IMR-90 (cell line): Measurements from ENCODE around the gene RPS6KA2. TPM values are rescaled to one million over a fixed set of nuclear protein-coding genes. Genes with fewer than 3 reads are reported as not detected.

ENCODE experiments used
- ATAC-seq: fragments of 200-7000 bp; cut with Tn5 transposase; 2 replicates; pipeline ENCODE4 v1.9.1; 2020; ENCODE audit warnings: low read depth, mild to moderate bottlenecking, moderate library complexity
- BruUV-seq: library from RNA; stranded (reverse); fragments of 400-500 nt; replicated peaks from 2 replicates; lab custom pipeline; 2021; lab: Mats Ljungman, UMichigan
- CTCF ChIA-PET: fragments of 300-600 bp; formaldehyde crosslinking; extraction: SDS; loops from one replicate; lab custom pipeline; 2021; ENCODE audit warnings: antibody characterized with exemption; lab: Yijun Ruan, JAX
- POLR2A ChIA-PET: fragments of 300-600 bp; sonication (Branson Sonifier 250); formaldehyde crosslinking; loops from one replicate; lab custom pipeline; 2022; ENCODE audit warnings: antibody characterized with exemption; ENCODE audit not compliant: unreplicated experiment; lab: Charles Lee
- DNase-seq: peaks from one replicate; pipeline ENCODE4 v3.0.0; 2013
- H2AFZ ChIP-seq: replicated peaks from 2 replicates; pipeline ENCODE3; 2013; ENCODE audit warnings: low read length, mild to moderate bottlenecking; ENCODE audit not compliant: poor library complexity
- H2AK5ac ChIP-seq: 2 replicates; pipeline ENCODE4 v1.6.1; 2013; ENCODE audit warnings: low read depth, low read length, inconsistent platforms
- H2AK9ac ChIP-seq: replicated peaks from 2 replicates; pipeline ENCODE3; 2013; ENCODE audit warnings: mild to moderate bottlenecking, low read depth, low read length, moderate library complexity; ENCODE audit not compliant: poor library complexity
- H2BK120ac ChIP-seq: 2 replicates; pipeline ENCODE4 v1.6.1; 2013; ENCODE audit warnings: low read depth, low read length, inconsistent platforms
- H2BK15ac ChIP-seq: 3 replicates; pipeline ENCODE4 v1.6.1; 2013; ENCODE audit warnings: low read depth, low read length, inconsistent platforms
- H2BK20ac ChIP-seq: 2 replicates; pipeline ENCODE4 v1.6.1; 2013; ENCODE audit warnings: low read depth, mild to moderate bottlenecking, inconsistent platforms, low read length, moderate library complexity
- H2BK5ac ChIP-seq: 2 replicates; pipeline ENCODE4 v1.6.1; 2013; ENCODE audit warnings: mild to moderate bottlenecking, low read depth, low read length, inconsistent platforms; ENCODE audit not compliant: poor library complexity, severe bottlenecking
- H3K14ac ChIP-seq: replicated peaks from 2 replicates; pipeline ENCODE4 v1.6.1; 2013; ENCODE audit warnings: low read depth, low read length, inconsistent platforms
- H3K18ac ChIP-seq: 2 replicates; pipeline ENCODE4 v1.6.1; 2013; ENCODE audit warnings: low read depth, low read length, control low read depth
- H3K23ac ChIP-seq: 2 replicates; pipeline ENCODE4 v1.6.1; 2013; ENCODE audit warnings: low read depth, low read length, inconsistent platforms
- H3K27ac ChIP-seq: 2 replicates; pipeline ENCODE4 v1.5.1; 2013; ENCODE audit warnings: mild to moderate bottlenecking, control low read depth, low read length; ENCODE audit not compliant: insufficient read depth
- H3K27me3 ChIP-seq: 2 replicates; pipeline ENCODE4 v1.6.1; 2013; ENCODE audit warnings: low read length; ENCODE audit not compliant: control insufficient read depth, insufficient read depth
- H3K36me3 ChIP-seq: 2 replicates; pipeline ENCODE4 v1.6.1; 2013; ENCODE audit warnings: low read length, mixed read lengths; ENCODE audit not compliant: control insufficient read depth, insufficient read depth
- H3K4ac ChIP-seq: 2 replicates; pipeline ENCODE4 v1.6.1; 2013; ENCODE audit warnings: low read depth, low read length, inconsistent platforms
- H3K4me1 ChIP-seq: 2 replicates; pipeline ENCODE4 v1.6.1; 2013; ENCODE audit warnings: low read length, mixed read lengths; ENCODE audit not compliant: control insufficient read depth, insufficient read depth
- H3K4me2 ChIP-seq: 2 replicates; pipeline ENCODE4 v1.6.1; 2013; ENCODE audit warnings: low read depth, mild to moderate bottlenecking, control low read depth, low read length, moderate library complexity
- H3K4me3 ChIP-seq: 2 replicates; pipeline ENCODE4 v1.5.1; 2013; ENCODE audit warnings: low read depth, mild to moderate bottlenecking, control low read depth, low read length, moderate library complexity; ENCODE audit not compliant: insufficient read depth
- H3K56ac ChIP-seq: 2 replicates; pipeline ENCODE4 v1.6.1; 2013; ENCODE audit warnings: low read length, inconsistent platforms; ENCODE audit not compliant: insufficient read depth; ENCODE audit errors: extremely low read depth
- H3K79me1 ChIP-seq, 2 experiments: 2 replicates each; pipeline ENCODE4 v1.6.1; 2013; ENCODE audit warnings: low read length in 2 of 2, inconsistent platforms in 1 of 2, low read depth in 1 of 2
- H3K9ac ChIP-seq: 2 replicates; pipeline ENCODE4 v1.6.1; 2013; ENCODE audit warnings: low read depth, low read length, control low read depth
- H3K9me1 ChIP-seq: 2 replicates; pipeline ENCODE4 v1.6.1; 2013; ENCODE audit warnings: low read length, inconsistent platforms; ENCODE audit not compliant: insufficient read depth
- H3K9me3 ChIP-seq: 2 replicates; pipeline ENCODE4 v1.6.1; 2013; ENCODE audit warnings: low read length; ENCODE audit not compliant: control insufficient read depth, insufficient read depth
- H4K20me1 ChIP-seq: 2 replicates; pipeline ENCODE4 v1.6.1; 2013; ENCODE audit warnings: low read length, inconsistent platforms; ENCODE audit not compliant: insufficient read depth
- H4K5ac ChIP-seq: 2 replicates; pipeline ENCODE4 v1.6.1; 2013; ENCODE audit warnings: mild to moderate bottlenecking, low read depth, low read length, control low read depth
- H4K8ac ChIP-seq, 2 experiments: 2 replicates each; pipeline ENCODE4 v1.6.1; 2013; ENCODE audit warnings: low read depth in 2 of 2, low read length in 2 of 2, control low read depth in 1 of 2, inconsistent platforms in 1 of 2
- H4K91ac ChIP-seq: 2 replicates; pipeline ENCODE4 v1.6.1; 2013; ENCODE audit warnings: low read depth, low read length, inconsistent platforms; ENCODE audit not compliant: insufficient read depth
- RCOR1 ChIP-seq: IDR thresholded peaks from 2 replicates; pipeline ENCODE4 v1.6.1; 2012; ENCODE audit warnings: mild to moderate bottlenecking, low read length, improper control_type of control experiment; ENCODE audit not compliant: insufficient replicate concordance
- SMC3 ChIP-seq: fragments of 150-350 bp; IDR thresholded peaks from 2 replicates; pipeline ENCODE4 v1.6.1; 2016; ENCODE audit warnings: low read depth, mild to moderate bottlenecking, antibody characterized with exemption, low read length, moderate library complexity
- WGBS, 2 experiments: methylation state at CpG; one replicate each; pipeline versions ENCODE4 v1.1.5 to v1.1.7; 2013; ENCODE audit warnings: missing lambda C conversion rate in 2 of 2; ENCODE audit not compliant: insufficient read length in 1 of 2; ENCODE audit errors: extremely low coverage in 2 of 2; 5-methylcytosine and 5-hydroxymethylcytosine counted together
- dilution Hi-C: fragments of 300-500 bp; cut with HindIII; formaldehyde crosslinking; loops from one replicate; pipeline ENCODE4 v1.14.3; 2018; ENCODE audit warnings: low sequenced_read_pairs; ENCODE audit not compliant: unreplicated experiment
- in situ Hi-C: fragments of 300-500 bp; cut with MboI; formaldehyde crosslinking; loops from 3 replicates; pipeline ENCODE4 v1.14.3; 2019; ENCODE audit warnings: low sequenced_read_pairs, inconsistent platforms, mixed read lengths
- intact Hi-C: fragments of 100-400 bp; cut with micrococcal nuclease; formaldehyde crosslinking; loops from 2 replicates; pipeline ENCODE4 v1.10.0; 2022
- polyA plus RNA-seq, 3 experiments: library from polyadenylated mRNA; depleted of rRNA; stranded (reverse); fragments of >200 nt; gene quantifications; 2 replicates each; pipeline ENCODE4 v1.2.3, GENCODE V29; 2012; ENCODE audit warnings: low replicate concordance in 1 of 3
- total RNA-seq: library from RNA; depleted of rRNA; stranded (reverse); fragments of >200 nt; gene quantifications from 2 replicates; pipeline ENCODE4 v1.2.3, GENCODE V29; 2012

Gene RPS6KA2
- total and polyA plus RNA-seq, 2 of the 4 experiments (the other 2 are of a cell fraction) = 26.9 to 31.3 TPM

- TF ChIP-seq SMC3 (no peak), RCOR1 (no peak)
- no peaks in the 10 kb centered on the region for H3K9me3 ChIP-seq
- H2BK20ac ChIP-seq = no peak overlapping the region
- no peak overlapping the region for H3K4me2 ChIP-seq
- intact Hi-C loops (no loop called here), dilution Hi-C loops (no loop called here), in situ Hi-C loops (no loop called here)
- DNase-seq (no peak), ATAC-seq (no peak)
- peaks cover 17% of the 10 kb centered on the region; the same call in 1 of the 2 replicates for H4K20me1 ChIP-seq
- POLR2A ChIA-PET = no interaction called here
- no peak overlapping the region for H3K23ac ChIP-seq
- peaks cover 12% of the 10 kb centered on the region; the same call in 1 of the 2 replicates for H3K9me1 ChIP-seq
- 100% methylated on average over 2 of the region's 12 CpGs; no CpG with 5 or more reads in 1 of the 2 experiments for WGBS, 2 experiments
- no peak overlapping the region for H3K18ac ChIP-seq
- H3K36me3 ChIP-seq = peaks cover 22% of the 10 kb centered on the region
- no peak overlapping the region for H3K4me3 ChIP-seq
- H3K56ac ChIP-seq = no peak overlapping the region
- no peak overlapping the region for H4K91ac ChIP-seq
- H3K9ac ChIP-seq = no peak overlapping the region
- no peaks in the 10 kb centered on the region for H3K27me3 ChIP-seq
- H3K14ac ChIP-seq = no peak overlapping the region
- no peak overlapping the region for H3K27ac ChIP-seq
- H4K5ac ChIP-seq = no peak overlapping the region
- no peak overlapping the region for H2AFZ ChIP-seq
- peaks cover 13 to 30% of the 10 kb centered on the region in 2 experiments; a peak in 3 of 4 replicates for H3K79me1 ChIP-seq
- no peak overlapping the region for H2AK5ac ChIP-seq
- H3K4ac ChIP-seq = no peak overlapping the region
- no TSS peak for BruUV-seq
- H2BK5ac ChIP-seq = no peak overlapping the region
- no peak overlapping the region for H2BK120ac ChIP-seq
- H2BK15ac ChIP-seq = no peak overlapping the region
- CTCF ChIA-PET = no interaction called here
- no peak overlapping the region for H4K8ac ChIP-seq
- peaks cover 5% of the 10 kb centered on the region; the same call in 1 of the 2 replicates for H3K4me1 ChIP-seq
- no peak overlapping the region for H2AK9ac ChIP-seq
Observed at GRCh38 chr6:166541366-166541765, 85.7 kb downstream of the RPS6KA2 start.
